CD1c-positive myeloid dendritic cell (primary cell): ENCODE data around the gene PRR23C.
"Not testable (repeated sequence)": the region's sequence is repeated elsewhere in the genome, so short reads cannot be mapped to it uniquely, and the experiment has no call there.

Experiments
- DNase-seq: peaks from one replicate; pipeline ENCODE4 v3.0.0-alpha.2; 2016; ENCODE audit errors: extremely low spot score

The PRR23C gene

GRCh38 chr3:139044366-139045210 is at the start of gene PRR23C:
Gene PRR23C (minus strand): TSS chr3:139044892. CDS start chr3:139044620, 272 bp downstream.
- DNase-seq, result no peak

GRCh38 chr3:139093840-139094239 is 49.1 kb upstream of the PRR23C start:
- no peak for DNase-seq

GRCh38 chr3:139088462-139089324 is 44.0 kb upstream of the PRR23C start:
- no peak for DNase-seq

GRCh38 chr3:139087621-139088020 is 42.9 kb upstream of the PRR23C start:
- DNase-seq, result no peak

- no peak for DNase-seq
These were observed 39.5 kb upstream of the PRR23C start for GRCh38 chr3:139084176-139084575.

- no peak for DNase-seq
These were observed 29.9 kb upstream of the PRR23C start for GRCh38 chr3:139074565-139075115.

- no peak for DNase-seq
These were observed 18.2 kb upstream of the PRR23C start for GRCh38 chr3:139062918-139063317.

GRCh38 chr3:139052802-139053600 is 8.3 kb upstream of the PRR23C start:
- no peak for DNase-seq

- DNase-seq, result no peak
These were observed 932 bp downstream of the PRR23C start for GRCh38 chr3:139043554-139044365.

GRCh38 chr3:139037478-139037877 is 7.2 kb downstream of the PRR23C start:
- no peak for DNase-seq

- DNase-seq, result no peak
These were observed 12.2 kb downstream of the PRR23C start for GRCh38 chr3:139032326-139033002.

GRCh38 chr3:139030576-139030975 is 14.1 kb downstream of the PRR23C start:
- DNase-seq, result not testable (repeated sequence)

GRCh38 chr3:139024968-139025367 is 19.7 kb downstream of the PRR23C start:
- DNase-seq, result no peak

- no peak for DNase-seq
These were observed 23.8 kb downstream of the PRR23C start, which contains the start of gene PRR23B for GRCh38 chr3:139020868-139021234. Gene PRR23B (minus strand): TSS chr3:139020926. CDS start chr3:139020661, 265 bp downstream.

GRCh38 chr3:139020036-139020867 is 24.4 kb downstream of the PRR23C start:
- DNase-seq, result no peak

- no peak for DNase-seq
These were observed 28.2 kb downstream of the PRR23C start for GRCh38 chr3:139016430-139017048.

GRCh38 chr3:139006051-139006716 is 38.5 kb downstream of the PRR23C start, which contains the start of gene PRR23A:
Gene PRR23A (minus strand): TSS chr3:139006268. CDS start chr3:139006268, 0 bp downstream.
- no peak for DNase-seq
